Ovary (tissue), 9 donors: Measurements from ENCODE around the gene TRIM13. TPM values are rescaled to one million over a fixed set of nuclear protein-coding genes. Genes with fewer than 3 reads are reported as not detected.

Experiments
- DNase-seq, 5 donors: peaks; one replicate each; pipeline ENCODE4 v3.0.0-alpha.2; 2019 to 2020
- H3K27ac ChIP-seq, 2 donors: fragments of 200-600 bp; one replicate each; pipeline versions ENCODE4 v1.5.1 to v1.8.0; 2019 to 2022
- H3K27me3 ChIP-seq: fragments of 200-600 bp; one replicate; pipeline ENCODE4 v1.8.0; 2022
- H3K36me3 ChIP-seq: fragments of 200-600 bp; sonication (generic); one replicate; pipeline ENCODE4 v1.5.1; 2019
- H3K4me1 ChIP-seq: one replicate; pipeline ENCODE4 v1.8.1; 2013; ENCODE audit warnings: mild to moderate bottlenecking, moderate library complexity; ENCODE audit not compliant: insufficient read depth
- H3K4me3 ChIP-seq: fragments of 200-600 bp; sonication (generic); one replicate; pipeline ENCODE4 v1.5.1; 2017
- H3K9me3 ChIP-seq, 2 donors: fragments of 200-600 bp in 1 of 2; sonication (generic) in 1 of 2; one replicate each; pipeline versions ENCODE4 v1.5.1 to v1.8.1; 2013 to 2019; ENCODE audit warnings: mild to moderate bottlenecking in 1 of 2, moderate library complexity in 1 of 2
- EP300 ChIP-seq: sonication (generic); formaldehyde crosslinking; IDR thresholded peaks from one replicate; pipeline ENCODE4 v1.6.1; 2017; ENCODE audit warnings: antibody characterized with exemption
- POLR2A ChIP-seq: fragments of 450-650 bp; IDR thresholded peaks from one replicate; pipeline ENCODE4 v1.6.1; 2017; ENCODE audit warnings: antibody characterized with exemption, mild to moderate bottlenecking, moderate library complexity
- WGBS, 3 donors: extraction: QIAGEN DNeasy Blood & Tissue Kit in 1 of 3; methylation state at CpG; one replicate each; pipeline versions ENCODE4 v1.1.5 to v1.1.7; 2013 to 2017; 5-methylcytosine and 5-hydroxymethylcytosine counted together
- intact Hi-C, 4 donors: fragments of 100-400 bp; cut with DNase I; formaldehyde crosslinking; loops; one replicate each; pipeline versions ENCODE4 v1.11.0 to v1.15.1; 2022 to 2023
- polyA plus RNA-seq, 2 donors: library from polyadenylated mRNA; stranded (reverse); fragments of 200-250 nt in 1 of 2; fragments of 350-450 nt in 1 of 2; fragmentation: Illumina TruSeq in 1 of 2; extraction: RNeasy Lipid Tissue Mini Kit (QIAGEN cat#74804) in 1 of 2; gene quantifications; one replicate each; pipeline ENCODE4 v1.2.3, GENCODE V29; 2013 to 2014
- total RNA-seq, 7 donors: library from RNA; depleted of rRNA in 2 of 7; stranded (reverse); fragments of >200 nt in 2 of 7; fragmentation: NEBNext Ultra II Directional in 3 of 7; extraction: Animal tissue kit (Norgen Biotek cat#: 25700) in 3 of 7; gene quantifications; one replicate each; pipeline versions ENCODE4 v1.1.0 to v1.2.4, GENCODE V29; 2016 to 2023
- TF ChIP-seq, protein P1 (sequence below), 3 donors: fragments of 450-650 bp in 2 of 3; fragments of 200-600 bp in 1 of 3; IDR thresholded peaks; one replicate each; pipeline versions ENCODE4 v1.5.1 to v1.8.0; 2016 to 2022; ENCODE audit warnings: antibody characterized with exemption in 3 of 3, mild to moderate bottlenecking in 1 of 3
- donor health status: DM: no; HTN: no; CAD: no; lungs with moderate emphysema.
- donor health status: DM: no; HTN: no; CAD: no.
- donor health status: Bipolar disorder and iron deficiency.
- donor health status: DM: yes; HTN: yes; CAD: no.
- donor health status: DM: no; HTN: no; CAD: no.
- donor health status: DM: yes; HTN: yes; CAD: no.

Gene TRIM13
- total and polyA plus RNA-seq, 9 donors, result 14.5 to 27.9 (median 24.9) TPM

DNA sequence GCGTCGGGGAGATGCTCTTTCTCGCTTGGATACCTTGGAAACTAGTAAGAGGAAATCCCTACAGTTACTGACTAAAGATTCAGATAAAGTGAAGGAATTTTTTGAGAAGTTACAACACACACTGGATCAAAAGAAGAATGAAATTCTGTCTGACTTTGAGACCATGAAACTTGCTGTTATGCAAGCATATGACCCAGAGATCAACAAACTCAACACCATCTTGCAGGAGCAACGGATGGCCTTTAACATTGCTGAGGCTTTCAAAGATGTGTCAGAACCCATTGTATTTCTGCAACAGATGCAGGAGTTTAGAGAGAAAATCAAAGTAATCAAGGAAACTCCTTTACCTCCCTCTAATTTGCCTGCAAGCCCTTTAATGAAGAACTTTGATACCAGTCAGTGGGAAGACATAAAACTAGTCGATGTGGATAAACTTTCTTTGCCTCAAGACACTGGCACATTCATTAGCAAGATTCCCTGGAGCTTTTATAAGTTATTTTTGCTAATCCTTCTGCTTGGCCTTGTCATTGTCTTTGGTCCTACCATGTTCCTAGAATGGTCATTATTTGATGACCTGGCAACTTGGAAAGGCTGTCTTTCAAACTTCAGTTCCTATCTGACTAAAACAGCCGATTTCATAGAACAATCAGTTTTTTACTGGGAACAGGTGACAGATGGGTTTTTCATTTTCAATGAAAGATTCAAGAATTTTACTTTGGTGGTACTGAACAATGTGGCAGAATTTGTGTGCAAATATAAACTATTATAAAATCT is 15.7 kb downstream of the TRIM13 start:
- no peaks in the 10 kb centered on the region for H3K36me3 ChIP-seq
- no peak for DNase-seq
- H3K4me3 ChIP-seq, result no peak overlapping the region
- whole genome bisulfite sequencing, 3 donors, result 91 to 93% (median 92%) methylated on average over 6 of the region's 6 CpGs
- intact Hi-C loops, result no loop called here
- H3K9me3 ChIP-seq, result no peaks in the 10 kb centered on the region
- no peaks in the 10 kb centered on the region for H3K4me1 ChIP-seq
- no peak overlapping the region for H3K27ac ChIP-seq
- H3K27me3 ChIP-seq, result no peaks in the 10 kb centered on the region
- TF ChIP-seq EP300 (no peak), POLR2A (no peak)
- TF ChIP-seq, protein P1, sequence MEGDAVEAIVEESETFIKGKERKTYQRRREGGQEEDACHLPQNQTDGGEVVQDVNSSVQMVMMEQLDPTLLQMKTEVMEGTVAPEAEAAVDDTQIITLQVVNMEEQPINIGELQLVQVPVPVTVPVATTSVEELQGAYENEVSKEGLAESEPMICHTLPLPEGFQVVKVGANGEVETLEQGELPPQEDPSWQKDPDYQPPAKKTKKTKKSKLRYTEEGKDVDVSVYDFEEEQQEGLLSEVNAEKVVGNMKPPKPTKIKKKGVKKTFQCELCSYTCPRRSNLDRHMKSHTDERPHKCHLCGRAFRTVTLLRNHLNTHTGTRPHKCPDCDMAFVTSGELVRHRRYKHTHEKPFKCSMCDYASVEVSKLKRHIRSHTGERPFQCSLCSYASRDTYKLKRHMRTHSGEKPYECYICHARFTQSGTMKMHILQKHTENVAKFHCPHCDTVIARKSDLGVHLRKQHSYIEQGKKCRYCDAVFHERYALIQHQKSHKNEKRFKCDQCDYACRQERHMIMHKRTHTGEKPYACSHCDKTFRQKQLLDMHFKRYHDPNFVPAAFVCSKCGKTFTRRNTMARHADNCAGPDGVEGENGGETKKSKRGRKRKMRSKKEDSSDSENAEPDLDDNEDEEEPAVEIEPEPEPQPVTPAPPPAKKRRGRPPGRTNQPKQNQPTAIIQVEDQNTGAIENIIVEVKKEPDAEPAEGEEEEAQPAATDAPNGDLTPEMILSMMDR (IDR thresholded peaks at IDR 0.05), result no peak

DNA sequence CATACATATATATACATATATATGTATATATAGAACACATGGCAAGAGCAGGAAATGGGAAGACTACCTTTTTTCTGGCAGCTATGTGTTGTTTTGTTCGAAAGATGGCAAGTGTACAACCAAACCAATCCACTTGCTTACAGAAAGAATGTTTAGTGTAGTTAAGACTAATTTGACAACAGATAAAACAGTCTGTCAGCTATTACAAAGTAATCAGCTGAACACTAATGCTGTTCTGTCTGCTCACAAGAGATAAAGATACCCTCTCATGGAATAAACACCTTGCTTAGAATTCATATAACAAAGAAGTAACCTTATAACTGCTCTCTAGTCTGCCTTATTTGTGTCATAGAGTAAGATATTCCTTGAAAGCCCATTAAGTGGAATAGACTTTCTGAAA is 17.5 kb downstream of the TRIM13 start:
- Histone ChIP-seq H3K36me3 (no peaks in the 10 kb centered on the region), H3K27ac (no peak overlapping the region), H3K4me1 (no peaks in the 10 kb centered on the region), H3K4me3 (no peak overlapping the region), H3K9me3 (no peaks in the 10 kb centered on the region), H3K27me3 (no peaks in the 10 kb centered on the region)
- WGBS, 3 donors, result 89 to 96% (median 93%) methylated on average over 1 of the region's 1 CpG
- TF ChIP-seq EP300, result no peak
- no peak for TF ChIP-seq POLR2A
- TF ChIP-seq, protein P1 (IDR thresholded peaks at IDR 0.05), result no peak
- DNase-seq, result no peak
- intact Hi-C loops, result no loop called here

DNA sequence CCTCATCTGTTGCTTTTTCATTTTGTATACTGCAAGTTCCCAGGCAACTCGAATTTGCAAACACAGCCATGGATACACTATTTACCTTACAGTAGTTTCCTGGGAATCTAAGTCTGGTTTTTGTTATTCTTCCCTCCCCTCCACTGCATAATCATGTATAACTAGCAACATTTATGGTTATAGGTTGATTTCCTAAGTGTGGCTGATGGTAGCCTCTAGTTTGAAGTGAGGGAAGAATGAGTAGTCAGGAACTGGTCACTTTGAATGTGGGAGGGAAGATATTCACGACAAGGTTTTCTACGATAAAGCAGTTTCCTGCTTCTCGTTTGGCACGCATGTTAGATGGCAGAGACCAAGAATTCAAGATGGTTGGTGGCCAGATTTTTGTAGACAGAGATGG is 18.4 kb downstream of the TRIM13 start, which contains the start of gene KCNRG:
TSS of gene KCNRG (plus strand) at position 187 of the 400 bp plus-strand sequence. CDS start at position 237, 50 bp downstream.
- Histone ChIP-seq H3K4me3 (no peak within 1 kb of the TSS), H3K27ac (no peak within 1 kb of the TSS), H3K27me3 (no peaks in the 10 kb centered on the region), H3K9me3 (no peaks in the 10 kb centered on the region), H3K4me1 (no peaks in the 10 kb centered on the region), H3K36me3 (no peaks in the 10 kb centered on the region)
- intact Hi-C loops, result no loop called here
- no peak for DNase-seq
- 52 to 57% (median 53%) methylated on average over 5 of the region's 5 CpGs for WGBS, 3 donors
- TF ChIP-seq, protein P1 (IDR thresholded peaks at IDR 0.05), result no peak
- TF ChIP-seq POLR2A (no peak), EP300 (no peak)

DNA sequence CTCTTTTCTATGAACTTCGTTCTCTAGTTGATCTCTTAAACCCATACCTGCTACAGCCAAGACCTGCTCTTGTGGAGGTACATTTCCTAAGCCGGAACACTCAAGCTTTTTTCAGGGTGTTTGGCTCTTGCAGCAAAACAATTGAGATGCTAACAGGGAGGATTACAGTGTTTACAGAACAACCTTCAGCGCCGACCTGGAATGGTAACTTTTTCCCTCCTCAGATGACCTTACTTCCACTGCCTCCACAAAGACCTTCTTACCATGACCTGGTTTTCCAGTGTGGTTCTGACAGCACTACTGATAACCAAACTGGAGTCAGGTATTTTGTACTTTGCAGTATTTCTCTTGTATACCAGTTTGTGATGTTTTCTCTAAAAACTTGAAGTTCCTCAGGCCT is 18.9 kb downstream of the TRIM13 start:
- TF ChIP-seq, protein P1 (IDR thresholded peaks at IDR 0.05), result no peak
- no peak for TF ChIP-seq EP300
- no peak for TF ChIP-seq POLR2A
- no peak for DNase-seq
- Histone ChIP-seq H3K27ac (no peak overlapping the region), H3K27me3 (no peaks in the 10 kb centered on the region), H3K4me3 (no peak overlapping the region), H3K9me3 (no peaks in the 10 kb centered on the region), H3K4me1 (no peaks in the 10 kb centered on the region), H3K36me3 (no peaks in the 10 kb centered on the region)
- WGBS, 3 donors, result 63 to 75% (median 65%) methylated on average over 4 of the region's 4 CpGs
- intact Hi-C loops, result no loop called here
